PC-9 (cell line): ENCODE results near the gene TAAR5.

Experiments used
- CTCF ChIP-seq: fragments of 200-600 bp; sonication (generic); conservative IDR thresholded peaks from 2 replicates; pipeline ENCODE4 v1.6.1; 2017; ENCODE audit warnings: mixed run types, antibody characterized with exemption, mild to moderate bottlenecking, moderate library complexity
- EZH2 ChIP-seq: fragments of 200-600 bp; sonication (generic); IDR thresholded peaks from 2 replicates; pipeline ENCODE4 v1.8.0; 2017; ENCODE audit warnings: antibody characterized with exemption, low read depth

GRCh38 chr6:132596201-132596600 lies 6.7 kb upstream of the TAAR5 start:
- TF ChIP-seq CTCF (no peak), EZH2 (no peak)
